ENCODE data around the gene GSPT1. TPM values are rescaled to one million over a fixed set of nuclear protein-coding genes. Genes with fewer than 3 reads are reported as not detected.

Gene GSPT1
- total and polyA plus RNA-seq, 9 donors = 21.1 to 99.3 (median 74.8) TPM

DNA sequence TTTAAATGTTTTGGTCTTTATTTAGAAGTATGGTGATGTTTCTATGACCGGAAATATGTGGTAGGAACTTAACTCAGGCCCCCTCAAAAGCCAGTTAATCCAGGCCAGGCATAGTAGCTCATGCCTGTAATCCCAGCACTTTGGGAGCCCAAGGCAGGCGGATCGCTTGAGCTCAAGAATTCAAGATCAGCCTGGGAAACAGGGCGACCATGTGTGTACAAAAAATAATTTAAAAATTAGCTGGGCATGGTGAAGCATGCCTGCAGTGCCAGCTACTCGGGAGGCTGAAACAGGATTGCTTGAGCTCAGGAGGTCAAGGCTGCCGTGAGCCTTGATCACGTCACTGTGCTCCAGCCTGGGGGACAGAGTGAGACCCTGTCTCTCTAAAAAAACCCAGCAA lies 74.7 kb downstream of the GSPT1 start:
- TF ChIP-seq POLR2A (IDR thresholded peaks at IDR 0.05) (no peak), EP300 (IDR thresholded peaks at IDR 0.05) (no peak)
- TF ChIP-seq, protein P1, sequence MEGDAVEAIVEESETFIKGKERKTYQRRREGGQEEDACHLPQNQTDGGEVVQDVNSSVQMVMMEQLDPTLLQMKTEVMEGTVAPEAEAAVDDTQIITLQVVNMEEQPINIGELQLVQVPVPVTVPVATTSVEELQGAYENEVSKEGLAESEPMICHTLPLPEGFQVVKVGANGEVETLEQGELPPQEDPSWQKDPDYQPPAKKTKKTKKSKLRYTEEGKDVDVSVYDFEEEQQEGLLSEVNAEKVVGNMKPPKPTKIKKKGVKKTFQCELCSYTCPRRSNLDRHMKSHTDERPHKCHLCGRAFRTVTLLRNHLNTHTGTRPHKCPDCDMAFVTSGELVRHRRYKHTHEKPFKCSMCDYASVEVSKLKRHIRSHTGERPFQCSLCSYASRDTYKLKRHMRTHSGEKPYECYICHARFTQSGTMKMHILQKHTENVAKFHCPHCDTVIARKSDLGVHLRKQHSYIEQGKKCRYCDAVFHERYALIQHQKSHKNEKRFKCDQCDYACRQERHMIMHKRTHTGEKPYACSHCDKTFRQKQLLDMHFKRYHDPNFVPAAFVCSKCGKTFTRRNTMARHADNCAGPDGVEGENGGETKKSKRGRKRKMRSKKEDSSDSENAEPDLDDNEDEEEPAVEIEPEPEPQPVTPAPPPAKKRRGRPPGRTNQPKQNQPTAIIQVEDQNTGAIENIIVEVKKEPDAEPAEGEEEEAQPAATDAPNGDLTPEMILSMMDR (IDR thresholded peaks at IDR 0.05) = no peak
- WGBS, 3 donors = 90 to 93% (median 91%) methylated on average over 7 of the region's 7 CpGs
- intact Hi-C loops (cut with DNase I) = no loop called here

DNA sequence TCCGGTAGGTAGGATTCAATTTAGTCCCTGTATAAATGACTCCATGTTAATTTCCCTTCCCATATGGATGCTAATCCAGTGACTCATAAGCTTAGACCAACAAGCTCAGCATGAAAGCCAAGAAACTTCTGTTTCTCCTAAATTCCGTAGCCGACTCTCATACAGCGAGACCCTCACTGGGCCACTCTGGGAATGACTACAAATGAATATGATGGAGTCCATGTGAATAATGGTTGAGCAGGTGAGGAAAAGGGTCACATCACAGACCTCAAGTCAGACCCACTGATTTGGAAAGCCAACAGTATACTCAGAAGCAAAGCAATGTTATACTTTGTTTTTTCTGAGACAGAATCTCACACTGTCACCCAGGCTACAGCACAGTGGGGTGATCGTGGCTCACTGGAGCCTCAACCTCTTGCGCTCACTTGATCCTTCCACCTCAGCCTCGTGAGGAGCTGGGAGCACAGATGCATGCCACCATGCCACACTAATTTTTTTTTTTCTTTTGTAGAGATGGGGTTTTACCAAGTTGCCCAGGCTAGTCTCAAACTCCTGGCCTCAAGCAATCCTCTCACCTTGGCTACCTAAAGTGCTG lies 79.0 kb downstream of the GSPT1 start:
- intact Hi-C loops (cut with DNase I) = no loop called here
- no peak overlapping the region for H3K27ac ChIP-seq
- H3K27me3 ChIP-seq = no peaks in the 10 kb centered on the region
- H3K4me1 ChIP-seq (ENCODE audit: insufficient read depth) = no peaks in the 10 kb centered on the region
- H3K9me3 ChIP-seq = no peaks in the 10 kb centered on the region
- H3K4me3 ChIP-seq = no peak overlapping the region
- H3K36me3 ChIP-seq = no peaks in the 10 kb centered on the region
- no peak for DNase-seq
- TF ChIP-seq POLR2A (IDR thresholded peaks at IDR 0.05) = no peak
- no peak for TF ChIP-seq EP300 (IDR thresholded peaks at IDR 0.05)
- TF ChIP-seq, protein P1 (IDR thresholded peaks at IDR 0.05) = no peak
- WGBS, 3 donors = 68 to 79% (median 70%) methylated on average over 7 of the region's 7 CpGs

More for the DNA sequence above, 74.7 kb downstream of the GSPT1 start:
- Histone ChIP-seq H3K27ac (no peak overlapping the region), H3K36me3 (no peaks in the 10 kb centered on the region), H3K4me1 (ENCODE audit: insufficient read depth) (no peaks in the 10 kb centered on the region), H3K9me3 (no peaks in the 10 kb centered on the region), H3K4me3 (no peak overlapping the region), H3K27me3 (no peaks in the 10 kb centered on the region)
- no peak for DNase-seq

DNA sequence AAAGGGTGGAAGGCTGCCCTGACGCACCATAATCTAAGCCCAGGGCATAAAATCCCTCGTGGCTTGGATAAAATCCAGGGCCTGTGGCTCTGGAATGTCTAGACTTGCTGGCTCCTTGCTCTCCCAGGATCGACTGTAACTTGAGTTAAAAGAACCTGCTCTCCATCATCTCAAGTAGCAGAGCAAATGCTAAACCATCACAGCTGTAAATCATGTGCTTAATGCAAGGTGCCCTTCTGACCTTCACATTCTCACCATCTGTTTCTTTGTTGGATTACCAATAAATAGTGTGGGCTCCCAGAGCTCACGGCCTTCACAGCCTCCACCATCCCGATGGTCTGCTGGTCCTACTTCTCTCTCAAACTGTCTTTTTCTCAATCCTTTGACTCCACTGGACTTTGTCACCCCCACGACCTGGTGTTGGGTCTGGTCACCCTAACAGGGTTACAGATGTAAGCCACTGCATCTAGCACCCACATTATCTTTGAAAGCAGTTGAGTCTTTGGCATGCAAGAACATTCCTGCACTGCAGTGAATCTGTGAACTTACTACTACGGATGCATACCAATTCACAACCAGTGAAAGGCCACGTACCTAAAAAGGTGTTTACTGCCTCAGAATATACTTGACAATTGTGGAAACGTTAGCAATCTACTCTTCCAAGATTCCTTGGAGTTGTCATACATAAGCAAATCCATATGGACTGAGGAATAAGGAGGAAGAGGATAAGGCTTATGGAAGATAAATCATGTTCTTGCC lies 79.7 kb downstream of the GSPT1 start:
- Histone ChIP-seq H3K27ac (no peak overlapping the region), H3K36me3 (no peaks in the 10 kb centered on the region), H3K27me3 (no peaks in the 10 kb centered on the region), H3K9me3 (no peaks in the 10 kb centered on the region), H3K4me1 (ENCODE audit: insufficient read depth) (no peaks in the 10 kb centered on the region), H3K4me3 (no peak overlapping the region)
- intact Hi-C loops (cut with DNase I) = no loop called here
- TF ChIP-seq, protein P1 (IDR thresholded peaks at IDR 0.05) = no peak
- TF ChIP-seq EP300 (IDR thresholded peaks at IDR 0.05) (no peak), POLR2A (IDR thresholded peaks at IDR 0.05) (no peak)
- 33 to 36% (median 34%) methylated on average over 9 of the region's 9 CpGs for WGBS, 3 donors
- no peak for DNase-seq

DNA sequence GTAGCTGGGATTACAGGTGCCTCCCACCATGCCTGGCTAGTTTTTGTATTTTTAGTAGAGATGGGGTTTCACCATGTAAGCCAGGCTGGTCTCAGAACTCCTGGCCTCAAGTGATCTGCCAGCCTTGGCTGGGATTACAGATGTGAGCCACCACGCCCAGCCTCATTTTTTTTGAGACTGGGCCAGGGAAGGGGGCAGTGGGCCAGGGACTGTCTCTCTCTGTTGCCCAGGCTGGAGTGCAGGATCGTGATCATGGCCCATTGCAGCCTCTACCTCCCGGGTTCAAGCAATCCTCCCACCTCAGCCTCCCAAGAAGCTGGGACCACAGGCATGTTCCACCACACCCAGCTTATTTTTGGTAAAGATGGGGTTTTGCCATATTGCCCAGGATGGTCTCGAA lies 80.4 kb downstream of the GSPT1 start:
- no peaks in the 10 kb centered on the region for H3K4me1 ChIP-seq (ENCODE audit: insufficient read depth)
- no peak overlapping the region for H3K27ac ChIP-seq
- no peak for DNase-seq
- 73 to 84% (median 73%) methylated on average over 4 of the region's 4 CpGs for WGBS, 3 donors
- no peak overlapping the region for H3K4me3 ChIP-seq
- TF ChIP-seq EP300 (IDR thresholded peaks at IDR 0.05) (no peak), POLR2A (IDR thresholded peaks at IDR 0.05) (no peak)
- TF ChIP-seq, protein P1 (IDR thresholded peaks at IDR 0.05) = no peak
- H3K36me3 ChIP-seq = no peaks in the 10 kb centered on the region
- H3K27me3 ChIP-seq = no peaks in the 10 kb centered on the region
- no peaks in the 10 kb centered on the region for H3K9me3 ChIP-seq
- intact Hi-C loops (cut with DNase I) = no loop called here
